Fibroblast of lung (primary cell): Measurements from ENCODE around the gene LAMB2. TPM values are rescaled to one million over a fixed set of nuclear protein-coding genes. Genes with fewer than 3 reads are reported as not detected.

Experiments
- DNase-seq, 2 donors: peaks; one replicate each; pipeline versions ENCODE4 v3.0.0 to v3.0.0-alpha.2; 2010; ENCODE audit warnings: low read depth in 2 of 2
- H2AFZ ChIP-seq: 2 replicates; pipeline ENCODE4 v1.5.1; 2012; ENCODE audit warnings: low read length, control low read depth, inconsistent platforms
- H3K27ac ChIP-seq: 2 replicates; pipeline ENCODE4 v1.5.1; 2011; ENCODE audit warnings: low read length, control low read depth; ENCODE audit not compliant: insufficient read depth
- H3K27me3 ChIP-seq: 2 replicates; pipeline ENCODE4 v1.5.1; 2011; ENCODE audit warnings: mild to moderate bottlenecking, low read length; ENCODE audit not compliant: control insufficient read depth, insufficient read depth
- H3K36me3 ChIP-seq: 2 replicates; pipeline ENCODE4 v1.5.1; 2011; ENCODE audit warnings: low read length; ENCODE audit not compliant: control insufficient read depth, insufficient read depth
- H3K4me1 ChIP-seq: 2 replicates; pipeline ENCODE4 v1.5.1; 2011; ENCODE audit warnings: low read length; ENCODE audit not compliant: control insufficient read depth, insufficient read depth; ENCODE audit errors: extremely low read depth
- H3K4me2 ChIP-seq: 2 replicates; pipeline ENCODE4 v1.5.1; 2011; ENCODE audit warnings: low read length, control low read depth; ENCODE audit not compliant: insufficient read depth; ENCODE audit errors: extremely low read depth
- H3K4me3 ChIP-seq, 4 experiments: fragments of 200-600 bp in 1 of 4; sonication (generic) in 1 of 4; replicated peaks in 1 of 4; 2 replicates each; pipeline ENCODE4 v1.5.1; 2011 to 2016; ENCODE audit warnings: low read length in 4 of 4, low read depth in 3 of 4, mild to moderate bottlenecking in 3 of 4, control low read depth in 2 of 4, inconsistent platforms in 1 of 4, mixed read lengths in 1 of 4; ENCODE audit not compliant: insufficient read depth in 1 of 4; ENCODE audit errors: control extremely low read depth in 1 of 4
- H3K79me2 ChIP-seq: 2 replicates; pipeline ENCODE4 v1.5.1; 2012; ENCODE audit warnings: mild to moderate bottlenecking, low read length, inconsistent platforms; ENCODE audit not compliant: control insufficient read depth, insufficient read depth
- H3K9ac ChIP-seq: 2 replicates; pipeline ENCODE4 v1.5.1; 2011; ENCODE audit warnings: mild to moderate bottlenecking, low read length, control low read depth; ENCODE audit not compliant: insufficient read depth
- H3K9me3 ChIP-seq: 2 replicates; pipeline ENCODE4 v1.5.1; 2012; ENCODE audit warnings: low read depth, low read length; ENCODE audit not compliant: control insufficient read depth, insufficient read depth
- H4K20me1 ChIP-seq: 2 replicates; pipeline ENCODE4 v1.5.1; 2011; ENCODE audit warnings: low read length; ENCODE audit not compliant: control insufficient read depth, insufficient read depth; ENCODE audit errors: extremely low read depth
- CTCF ChIP-seq, 2 donors: IDR thresholded peaks in 1 of 2; conservative IDR thresholded peaks in 1 of 2; 1 replicate in 1 of 2; 2 replicates in 1 of 2; pipeline ENCODE4 v1.5.1; 2011 to 2012; ENCODE audit warnings: low read length in 2 of 2, control low read depth in 1 of 2, inconsistent platforms in 1 of 2, low read depth in 1 of 2, mild to moderate bottlenecking in 1 of 2
- EZH2 ChIP-seq: IDR thresholded peaks from 2 replicates; pipeline ENCODE4 v1.5.1; 2012; ENCODE audit warnings: low read length, control low read depth, mild to moderate bottlenecking; ENCODE audit errors: missing control alignments
- polyA plus RNA-seq, 2 donors: library from polyadenylated mRNA; depleted of rRNA in 1 of 2; stranded (reverse) in 1 of 2; unstranded in 1 of 2; fragments of >200 nt; gene quantifications; 2 replicates each; pipeline ENCODE4 v1.2.1, GENCODE V29; 2011 to 2012; ENCODE audit warnings: missing spikeins in 1 of 2
- total RNA-seq: library from RNA; depleted of rRNA; stranded (reverse); fragments of >200 nt; gene quantifications from 2 replicates; pipeline ENCODE4 v1.2.1, GENCODE V29; 2014

The LAMB2 gene
- total and polyA plus RNA-seq, 2 donors (not counting 1 experiment from before 2014, with no cell fraction given), result 375 to 1,026 TPM

GRCh38 chr3:49121132-49121736 lies 11.6 kb downstream of the LAMB2 start:
- no peak overlapping the region for H3K9ac ChIP-seq
- no peak for DNase-seq
- no peak for TF ChIP-seq CTCF (conservative IDR thresholded peaks at IDR 0.05 in 1 of 2, IDR thresholded peaks at IDR 0.05 in 1 of 2; ENCODE audit: low read depth in 1 of 2, low read length in 2 of 2)
- TF ChIP-seq EZH2, result no peak
- no peak overlapping the region for H3K4me2 ChIP-seq
- H3K4me1 ChIP-seq, result peaks cover 9% of the 10 kb centered on the region
- peaks cover 50% of the 10 kb centered on the region for H3K36me3 ChIP-seq
- no peaks in the 10 kb centered on the region for H4K20me1 ChIP-seq
- H3K9me3 ChIP-seq, result no peaks in the 10 kb centered on the region
- no peaks in the 10 kb centered on the region for H3K27me3 ChIP-seq
- no peak overlapping the region for H2AFZ ChIP-seq
- peak overlapping the region in 2 of 4 experiments; percentile 18 to 90 for H3K4me3 ChIP-seq
- peaks cover 16% of the 10 kb centered on the region for H3K79me2 ChIP-seq
- no peak overlapping the region for H3K27ac ChIP-seq

GRCh38 chr3:49120438-49121131 lies 12.3 kb downstream of the LAMB2 start, which contains the start of gene USP19:
Gene USP19 (minus strand): TSS chr3:49120823. CDS start chr3:49119145, 1,678 bp downstream.
- H3K79me2 ChIP-seq, result peaks cover 16% of the 10 kb centered on the region
- peak within 1 kb of the TSS; percentile 6 for H2AFZ ChIP-seq
- H3K9me3 ChIP-seq, result no peaks in the 10 kb centered on the region
- H3K9ac ChIP-seq, result peak within 1 kb of the TSS; percentile 74
- peaks cover 9% of the 10 kb centered on the region for H3K4me1 ChIP-seq
- peak within 1 kb of the TSS; percentile 85 for H3K27ac ChIP-seq
- no peaks in the 10 kb centered on the region for H4K20me1 ChIP-seq
- H3K4me2 ChIP-seq, result peak within 1 kb of the TSS; percentile 98
- DNase-seq, result peak; percentile 90 to 93
- H3K36me3 ChIP-seq, result peaks cover 54% of the 10 kb centered on the region
- H3K4me3 ChIP-seq, result peak within 1 kb of the TSS; percentile 51 to 95 (median 76)
- TF ChIP-seq EZH2, result no peak
- TF ChIP-seq CTCF (conservative IDR thresholded peaks at IDR 0.05 in 1 of 2, IDR thresholded peaks at IDR 0.05 in 1 of 2; ENCODE audit: low read depth in 1 of 2, low read length in 2 of 2), result no peak
- no peaks in the 10 kb centered on the region for H3K27me3 ChIP-seq

DNA sequence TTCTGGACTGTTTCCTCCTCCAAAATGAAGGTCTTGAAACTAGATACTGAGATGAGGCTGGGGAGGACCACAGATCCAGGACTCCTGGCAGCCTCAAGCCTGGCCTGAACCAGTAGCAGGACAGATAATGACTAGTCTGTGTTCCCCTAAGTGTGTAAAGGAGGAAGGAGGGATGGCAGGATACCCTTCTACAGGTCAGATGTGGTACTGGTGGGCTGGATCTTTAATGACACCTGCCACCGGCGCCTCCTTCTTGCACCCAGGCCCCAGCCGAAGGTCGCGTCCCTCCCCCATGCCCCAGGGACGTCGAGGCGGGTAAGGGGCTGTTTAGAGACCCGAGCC lies 12.8 kb downstream of the LAMB2 start:
- peaks cover 16% of the 10 kb centered on the region for H3K79me2 ChIP-seq
- peak overlapping the region; percentile 85 for H3K27ac ChIP-seq
- H3K36me3 ChIP-seq, result peaks cover 54% of the 10 kb centered on the region
- peak in 1 of 2 donors; percentile 16 for DNase-seq
- H3K4me3 ChIP-seq, result peak overlapping the region; percentile 51 to 95 (median 76)
- no peaks in the 10 kb centered on the region for H3K9me3 ChIP-seq
- peak overlapping the region; percentile 98 for H3K4me2 ChIP-seq
- H3K27me3 ChIP-seq, result no peaks in the 10 kb centered on the region
- peaks cover 9% of the 10 kb centered on the region for H3K4me1 ChIP-seq
- H4K20me1 ChIP-seq, result no peaks in the 10 kb centered on the region
- H3K9ac ChIP-seq, result peak overlapping the region; percentile 74
- no peak overlapping the region for H2AFZ ChIP-seq
- TF ChIP-seq EZH2, result no peak
- no peak for TF ChIP-seq CTCF (conservative IDR thresholded peaks at IDR 0.05 in 1 of 2, IDR thresholded peaks at IDR 0.05 in 1 of 2; ENCODE audit: low read depth in 1 of 2, low read length in 2 of 2)
